HCT116 (cell line): ENCODE results near the gene ATRIP. TPM values are rescaled to one million over a fixed set of nuclear protein-coding genes. Genes with fewer than 3 reads are reported as not detected.

Experiments
- ATAC-seq: fragments of 200-7000 bp; cut with Tn5 transposase; 2 replicates; pipeline ENCODE4 v1.9.1; 2020; ENCODE audit warnings: mild to moderate bottlenecking, moderate library complexity
- BruUV-seq: library from RNA; stranded (reverse); fragments of 400-500 nt; replicated peaks from 2 replicates; lab custom pipeline; 2021; lab: Mats Ljungman, UMichigan
- CTCF ChIA-PET: fragments of 300-600 bp; sonication (Branson Sonifier 250); formaldehyde crosslinking; loops from one replicate; lab custom pipeline; 2021; ENCODE audit warnings: antibody characterized with exemption; lab: Charles Lee
- POLR2A ChIA-PET: fragments of 300-600, 350-600 bp; sonication (Branson Sonifier 250); formaldehyde crosslinking; loops from one replicate; lab custom pipeline; 2021; ENCODE audit warnings: antibody characterized with exemption; lab: Charles Lee
- RAD21 ChIA-PET, 2 experiments: fragments of 300-600 bp; sonication (Branson Sonifier 250); formaldehyde crosslinking; loops; one replicate each; lab custom pipeline; 2023; ENCODE audit warnings: low total read pairs in 2 of 2; ENCODE audit not compliant: uncharacterized antibody in 2 of 2, unreplicated experiment in 2 of 2, low non-redundant PET in 1 of 2; lab: Charles Lee
- DNase-seq: peaks from one replicate; pipeline ENCODE4 v3.0.0-alpha.2; 2010; ENCODE audit warnings: low read depth, low spot score
- H2AFZ ChIP-seq: fragments of 200-600 bp; shearing (Covaris generic), sonication (generic); 2 replicates; pipeline ENCODE4 v1.6.1; 2017; ENCODE audit warnings: low read depth, mixed run types, mixed read lengths, antibody characterized with exemption, low read length; ENCODE audit not compliant: poor library complexity, severe bottlenecking
- H3K27ac ChIP-seq: 2 replicates; pipeline ENCODE4 v1.5.1; 2012; ENCODE audit warnings: low read depth, low read length
- H3K27me3 ChIP-seq: fragments of 200-600 bp; sonication (generic); 2 replicates; pipeline ENCODE4 v1.6.1; 2016; ENCODE audit warnings: mixed run types, low read length, mixed read lengths; ENCODE audit not compliant: insufficient read depth
- H3K36me3 ChIP-seq, 2 experiments: fragments of 200-500 bp in 1 of 2; fragments of 200-600 bp in 1 of 2; sonication (Bioruptor generic) in 1 of 2; sonication (generic) in 1 of 2; 2 replicates each; pipeline versions ENCODE4 v1.5.1 to v1.6.1; 2014 to 2016; ENCODE audit warnings: low read length in 2 of 2, inconsistent platforms in 1 of 2, mixed read lengths in 1 of 2, mixed run types in 1 of 2; ENCODE audit not compliant: insufficient read depth in 2 of 2, control insufficient read depth in 1 of 2
- H3K4me1 ChIP-seq, 2 experiments: fragments of 200-600 bp in 1 of 2; sonication (generic) in 1 of 2; 2 replicates each; pipeline versions ENCODE4 v1.5.1 to v1.6.1; 2012 to 2017; ENCODE audit warnings: low read length in 2 of 2, inconsistent platforms in 1 of 2, mild to moderate bottlenecking in 1 of 2, mixed read lengths in 1 of 2, mixed run types in 1 of 2, moderate library complexity in 1 of 2; ENCODE audit not compliant: insufficient read depth in 2 of 2, control insufficient read depth in 1 of 2
- H3K4me2 ChIP-seq: fragments of 200-600 bp; sonication (generic); 2 replicates; pipeline ENCODE4 v1.6.1; 2017; ENCODE audit warnings: mixed run types, low read length, mixed read lengths
- H3K4me3 ChIP-seq, 2 experiments: fragments of 200-600 bp in 1 of 2; sonication (generic) in 1 of 2; replicated peaks in 1 of 2; 2 replicates each; pipeline ENCODE4 v1.5.1; 2011 to 2016; ENCODE audit warnings: low read length in 2 of 2, control low read depth in 1 of 2, low read depth in 1 of 2, mild to moderate bottlenecking in 1 of 2, mixed read lengths in 1 of 2, mixed run types in 1 of 2
- H3K79me2 ChIP-seq: fragments of 200-600 bp; sonication (generic); 2 replicates; pipeline ENCODE4 v1.6.1; 2017; ENCODE audit warnings: mild to moderate bottlenecking, mixed run types, low read length, moderate library complexity, mixed read lengths; ENCODE audit not compliant: insufficient read depth
- H3K9ac ChIP-seq: fragments of 200-600 bp; sonication (generic); 2 replicates; pipeline ENCODE4 v1.6.1; 2016; ENCODE audit warnings: low read length, mixed read lengths
- H3K9me2 ChIP-seq: fragments of 200-600 bp; sonication (generic), shearing (Covaris generic); 2 replicates; pipeline ENCODE4 v1.6.1; 2017; ENCODE audit warnings: mixed run types, mild to moderate bottlenecking, moderate library complexity; ENCODE audit not compliant: insufficient read depth
- H3K9me3 ChIP-seq, 2 experiments: fragments of 200-500 bp in 1 of 2; fragments of 200-600 bp in 1 of 2; sonication (Bioruptor generic) in 1 of 2; sonication (generic) in 1 of 2; 2 replicates each; pipeline ENCODE4 v1.6.1; 2014 to 2017; ENCODE audit warnings: low read length in 2 of 2, mixed read lengths in 2 of 2, inconsistent platforms in 1 of 2, low read depth in 1 of 2, mild to moderate bottlenecking in 1 of 2, mixed run types in 1 of 2, moderate library complexity in 1 of 2; ENCODE audit not compliant: control insufficient read depth in 1 of 2, insufficient read depth in 1 of 2
- H4K20me1 ChIP-seq: fragments of 200-600 bp; sonication (generic), shearing (Covaris generic); 2 replicates; pipeline ENCODE4 v1.6.1; 2017; ENCODE audit warnings: mixed run types, mild to moderate bottlenecking, moderate library complexity; ENCODE audit not compliant: insufficient read depth
- CBX3 ChIP-seq: IDR thresholded peaks from 2 replicates; pipeline ENCODE4 v1.6.1; 2012; ENCODE audit warnings: low read depth
- CEBPB ChIP-seq: IDR thresholded peaks from 2 replicates; pipeline ENCODE4 v1.6.1; 2012; ENCODE audit warnings: low read depth
- ELF1 ChIP-seq: IDR thresholded peaks from 2 replicates; pipeline ENCODE4 v1.6.1; 2012; ENCODE audit warnings: low read depth, borderline replicate concordance
- EZH2 ChIP-seq: fragments of 200-600 bp; sonication (generic); IDR thresholded peaks from 2 replicates; pipeline ENCODE4 v1.6.1; 2017; ENCODE audit warnings: antibody characterized with exemption, mixed run types
- FOSL1 ChIP-seq: IDR thresholded peaks from 2 replicates; pipeline ENCODE4 v1.6.1; 2012; ENCODE audit warnings: low read depth
- JUND ChIP-seq: IDR thresholded peaks from 2 replicates; pipeline ENCODE4 v1.6.1; 2012
- POLR2A ChIP-seq: IDR thresholded peaks from 2 replicates; pipeline ENCODE4 v1.7.0; 2011; ENCODE audit warnings: borderline replicate concordance; ENCODE audit not compliant: insufficient read depth, insufficient read length; ENCODE audit errors: extremely low read depth
- POLR2AphosphoS5 ChIP-seq: IDR thresholded peaks from 2 replicates; pipeline ENCODE4 v1.6.1; 2011; ENCODE audit warnings: mild to moderate bottlenecking, low read depth, low read length, moderate library complexity
- RAD21 ChIP-seq: IDR thresholded peaks from 2 replicates; pipeline ENCODE4 v1.6.1; 2012; ENCODE audit warnings: low read depth, mild to moderate bottlenecking
- SIN3A ChIP-seq: IDR thresholded peaks from 2 replicates; pipeline ENCODE4 v1.6.1; 2012; ENCODE audit warnings: low read depth
- SP1 ChIP-seq: IDR thresholded peaks from 2 replicates; pipeline ENCODE4 v1.6.1; 2012; ENCODE audit warnings: low read depth
- SRF ChIP-seq: IDR thresholded peaks from 2 replicates; pipeline ENCODE4 v1.6.1; 2012; ENCODE audit warnings: low read depth
- YY1 ChIP-seq: IDR thresholded peaks from 2 replicates; pipeline ENCODE4 v1.6.1; 2011; ENCODE audit warnings: low read length, low read depth, moderate library complexity, mild to moderate bottlenecking; ENCODE audit not compliant: insufficient replicate concordance; ENCODE audit errors: extremely low read depth
- ZFX ChIP-seq: fragments of 450-650 bp; IDR thresholded peaks from 2 replicates; pipeline ENCODE4 v1.6.1; 2017
- ZNF274 ChIP-seq: fragments of 200-500 bp; sonication (Bioruptor generic); IDR thresholded peaks from 2 replicates; pipeline ENCODE4 v1.6.1; 2014; ENCODE audit warnings: mild to moderate bottlenecking, low read depth, low read length, inconsistent platforms
- intact Hi-C: fragments of 100-400 bp; cut with micrococcal nuclease; formaldehyde crosslinking; loops from 2 replicates; pipeline ENCODE4 v1.10.0; 2022
- total RNA-seq: library from RNA; stranded (reverse); gene quantifications from one replicate; pipeline ENCODE4 v1.2.1, GENCODE V29; 2021; ENCODE audit not compliant: unreplicated experiment
- TF ChIP-seq, protein P1 (sequence below): IDR thresholded peaks from 2 replicates; pipeline ENCODE4 v1.6.1; 2012
- TF ChIP-seq, protein P2 (sequence below): IDR thresholded peaks from 2 replicates; pipeline ENCODE4 v1.6.1; 2012; ENCODE audit warnings: low read depth
- TF ChIP-seq, protein P3 (sequence below): IDR thresholded peaks from 2 replicates; pipeline ENCODE4 v1.6.1; 2011; ENCODE audit warnings: mild to moderate bottlenecking, low read length, moderate library complexity; ENCODE audit not compliant: insufficient replicate concordance; ENCODE audit errors: extremely low read depth
- TF ChIP-seq, protein P4 (sequence below), 3 experiments: fragments of 200-600 bp in 1 of 3; sonication (generic) in 1 of 3; IDR thresholded peaks in 2 of 3; conservative IDR thresholded peaks in 1 of 3; 2 replicates each; pipeline ENCODE4 v1.5.1; 2012 to 2017; ENCODE audit warnings: low read depth in 2 of 3, low read length in 2 of 3, antibody characterized with exemption in 1 of 3, borderline replicate concordance in 1 of 3, control low read depth in 1 of 3, mild to moderate bottlenecking in 1 of 3, mixed read lengths in 1 of 3, mixed run types in 1 of 3, moderate library complexity in 1 of 3; ENCODE audit not compliant: insufficient read depth in 1 of 3

The ATRIP gene
- total RNA-seq, 1 experiment from 2014 or later, result 15.6 TPM

DNA sequence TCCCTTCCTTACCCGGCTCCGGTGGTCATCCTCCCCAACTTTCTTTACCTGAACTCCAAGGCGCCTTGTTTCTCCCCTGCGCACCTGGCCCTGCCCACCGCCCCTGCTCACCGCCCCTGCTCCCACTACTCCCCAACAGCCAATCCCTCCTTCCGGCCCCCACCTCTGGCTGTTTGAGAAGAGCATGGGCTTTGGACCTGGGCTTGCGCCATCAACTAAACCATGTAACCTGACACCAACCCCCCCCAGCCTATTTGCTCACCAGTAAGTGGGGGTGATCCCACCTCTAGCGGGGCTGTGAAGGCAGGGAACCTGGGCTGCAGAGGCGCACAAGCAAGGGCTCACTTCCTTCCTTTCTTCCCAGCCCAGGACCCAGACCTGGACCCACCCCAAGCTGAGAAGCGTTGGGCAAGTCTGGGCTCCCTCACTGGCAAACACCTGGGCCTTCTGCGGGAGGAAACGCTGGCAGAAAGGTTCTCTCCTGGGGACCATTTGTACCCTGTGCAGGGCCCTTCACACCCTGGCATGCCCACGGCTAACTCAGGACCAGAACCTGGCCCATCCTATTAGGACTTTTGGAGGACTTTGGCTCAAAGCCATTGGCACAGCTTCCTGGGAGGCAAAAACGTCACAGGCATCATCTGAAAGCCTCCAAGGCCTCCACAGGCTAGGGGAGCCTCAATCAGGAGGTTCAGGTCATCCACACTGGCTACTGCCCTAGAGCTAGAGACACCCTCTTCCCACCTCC lies 16.4 kb upstream of the ATRIP start, which contains the start of gene PLXNB1:
PLXNB1 (minus strand) TSS at position 127 of the 748 bp plus-strand sequence. CDS start 5,475 bp downstream, outside the sequence.
- BruUV-seq, result no TSS peak
- CTCF ChIA-PET, result interaction anchor here (2.7 to 3.3 kb wide), 2 partner anchors 10 to 29 kb away, joined by 8 to 15 read pairs; partner anchors contain the start of genes CCDC51 and TMA7
- peak within 1 kb of the TSS; percentile 85 for H2AFZ ChIP-seq

More for the DNA sequence above, 16.4 kb upstream of the ATRIP start, which contains the start of gene PLXNB1:
- Histone ChIP-seq H3K4me2 (peak within 1 kb of the TSS; percentile 91), H3K9me3 (no peaks in the 10 kb centered on the region), H3K9me2 (no peaks in the 10 kb centered on the region), H4K20me1 (no peaks in the 10 kb centered on the region), H3K27me3 (no peaks in the 10 kb centered on the region), H3K4me3 (peak within 1 kb of the TSS; percentile 58 to 70), H3K79me2 (peaks cover 9% of the 10 kb centered on the region; the same call in 1 of the 2 replicates), H3K9ac (peak within 1 kb of the TSS; percentile 77), H3K27ac (peak within 1 kb of the TSS; percentile 81), H3K36me3 (peaks cover 0 to 17% of the 10 kb centered on the region in 2 experiments; a peak in 1 of 4 replicates), H3K4me1 (peaks cover 51 to 66% of the 10 kb centered on the region in 2 experiments)
- ChIA-PET POLR2A (interaction anchor here (1.8 kb wide), 1 partner anchor 10 kb away, joined by 5 read pairs; the partner anchor contains the start of genes CCDC51 and TMA7), RAD21 (no interaction called here)
- peak; percentile 21 for ATAC-seq
- TF ChIP-seq, protein P1, sequence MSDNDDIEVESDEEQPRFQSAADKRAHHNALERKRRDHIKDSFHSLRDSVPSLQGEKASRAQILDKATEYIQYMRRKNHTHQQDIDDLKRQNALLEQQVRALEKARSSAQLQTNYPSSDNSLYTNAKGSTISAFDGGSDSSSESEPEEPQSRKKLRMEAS, result no peak
- TF ChIP-seq, protein P2, sequence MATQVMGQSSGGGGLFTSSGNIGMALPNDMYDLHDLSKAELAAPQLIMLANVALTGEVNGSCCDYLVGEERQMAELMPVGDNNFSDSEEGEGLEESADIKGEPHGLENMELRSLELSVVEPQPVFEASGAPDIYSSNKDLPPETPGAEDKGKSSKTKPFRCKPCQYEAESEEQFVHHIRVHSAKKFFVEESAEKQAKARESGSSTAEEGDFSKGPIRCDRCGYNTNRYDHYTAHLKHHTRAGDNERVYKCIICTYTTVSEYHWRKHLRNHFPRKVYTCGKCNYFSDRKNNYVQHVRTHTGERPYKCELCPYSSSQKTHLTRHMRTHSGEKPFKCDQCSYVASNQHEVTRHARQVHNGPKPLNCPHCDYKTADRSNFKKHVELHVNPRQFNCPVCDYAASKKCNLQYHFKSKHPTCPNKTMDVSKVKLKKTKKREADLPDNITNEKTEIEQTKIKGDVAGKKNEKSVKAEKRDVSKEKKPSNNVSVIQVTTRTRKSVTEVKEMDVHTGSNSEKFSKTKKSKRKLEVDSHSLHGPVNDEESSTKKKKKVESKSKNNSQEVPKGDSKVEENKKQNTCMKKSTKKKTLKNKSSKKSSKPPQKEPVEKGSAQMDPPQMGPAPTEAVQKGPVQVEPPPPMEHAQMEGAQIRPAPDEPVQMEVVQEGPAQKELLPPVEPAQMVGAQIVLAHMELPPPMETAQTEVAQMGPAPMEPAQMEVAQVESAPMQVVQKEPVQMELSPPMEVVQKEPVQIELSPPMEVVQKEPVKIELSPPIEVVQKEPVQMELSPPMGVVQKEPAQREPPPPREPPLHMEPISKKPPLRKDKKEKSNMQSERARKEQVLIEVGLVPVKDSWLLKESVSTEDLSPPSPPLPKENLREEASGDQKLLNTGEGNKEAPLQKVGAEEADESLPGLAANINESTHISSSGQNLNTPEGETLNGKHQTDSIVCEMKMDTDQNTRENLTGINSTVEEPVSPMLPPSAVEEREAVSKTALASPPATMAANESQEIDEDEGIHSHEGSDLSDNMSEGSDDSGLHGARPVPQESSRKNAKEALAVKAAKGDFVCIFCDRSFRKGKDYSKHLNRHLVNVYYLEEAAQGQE, result no peak
- no peak for TF ChIP-seq YY1
- TF ChIP-seq POLR2A, result no peak
- no peak for TF ChIP-seq JUND
- TF ChIP-seq ZNF274, result no peak
- no peak for TF ChIP-seq RAD21
- TF ChIP-seq, protein P3, sequence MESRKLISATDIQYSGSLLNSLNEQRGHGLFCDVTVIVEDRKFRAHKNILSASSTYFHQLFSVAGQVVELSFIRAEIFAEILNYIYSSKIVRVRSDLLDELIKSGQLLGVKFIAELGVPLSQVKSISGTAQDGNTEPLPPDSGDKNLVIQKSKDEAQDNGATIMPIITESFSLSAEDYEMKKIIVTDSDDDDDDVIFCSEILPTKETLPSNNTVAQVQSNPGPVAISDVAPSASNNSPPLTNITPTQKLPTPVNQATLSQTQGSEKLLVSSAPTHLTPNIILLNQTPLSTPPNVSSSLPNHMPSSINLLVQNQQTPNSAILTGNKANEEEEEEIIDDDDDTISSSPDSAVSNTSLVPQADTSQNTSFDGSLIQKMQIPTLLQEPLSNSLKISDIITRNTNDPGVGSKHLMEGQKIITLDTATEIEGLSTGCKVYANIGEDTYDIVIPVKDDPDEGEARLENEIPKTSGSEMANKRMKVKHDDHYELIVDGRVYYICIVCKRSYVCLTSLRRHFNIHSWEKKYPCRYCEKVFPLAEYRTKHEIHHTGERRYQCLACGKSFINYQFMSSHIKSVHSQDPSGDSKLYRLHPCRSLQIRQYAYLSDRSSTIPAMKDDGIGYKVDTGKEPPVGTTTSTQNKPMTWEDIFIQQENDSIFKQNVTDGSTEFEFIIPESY, result no peak
- no peak for TF ChIP-seq EZH2
- no peak for TF ChIP-seq SRF
- no peak for TF ChIP-seq POLR2AphosphoS5
- no peak for TF ChIP-seq CBX3
- no peak for TF ChIP-seq ZFX
- TF ChIP-seq SIN3A, result no peak
- TF ChIP-seq SP1, result no peak
- TF ChIP-seq, protein P4, sequence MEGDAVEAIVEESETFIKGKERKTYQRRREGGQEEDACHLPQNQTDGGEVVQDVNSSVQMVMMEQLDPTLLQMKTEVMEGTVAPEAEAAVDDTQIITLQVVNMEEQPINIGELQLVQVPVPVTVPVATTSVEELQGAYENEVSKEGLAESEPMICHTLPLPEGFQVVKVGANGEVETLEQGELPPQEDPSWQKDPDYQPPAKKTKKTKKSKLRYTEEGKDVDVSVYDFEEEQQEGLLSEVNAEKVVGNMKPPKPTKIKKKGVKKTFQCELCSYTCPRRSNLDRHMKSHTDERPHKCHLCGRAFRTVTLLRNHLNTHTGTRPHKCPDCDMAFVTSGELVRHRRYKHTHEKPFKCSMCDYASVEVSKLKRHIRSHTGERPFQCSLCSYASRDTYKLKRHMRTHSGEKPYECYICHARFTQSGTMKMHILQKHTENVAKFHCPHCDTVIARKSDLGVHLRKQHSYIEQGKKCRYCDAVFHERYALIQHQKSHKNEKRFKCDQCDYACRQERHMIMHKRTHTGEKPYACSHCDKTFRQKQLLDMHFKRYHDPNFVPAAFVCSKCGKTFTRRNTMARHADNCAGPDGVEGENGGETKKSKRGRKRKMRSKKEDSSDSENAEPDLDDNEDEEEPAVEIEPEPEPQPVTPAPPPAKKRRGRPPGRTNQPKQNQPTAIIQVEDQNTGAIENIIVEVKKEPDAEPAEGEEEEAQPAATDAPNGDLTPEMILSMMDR (IDR thresholded peaks at IDR 0.05 in 2 of 3, conservative IDR thresholded peaks at IDR 0.05 in 1 of 3; ENCODE audit: borderline replicate concordance in 1 of 3, insufficient read depth in 1 of 3, low read depth in 2 of 3, low read length in 2 of 3), result no peak
- no peak for TF ChIP-seq ELF1
- TF ChIP-seq FOSL1, result no peak
- TF ChIP-seq CEBPB, result no peak
- intact Hi-C loops, result no loop called here
- no peak for DNase-seq
